HG03354 (cell line): ENCODE results near the gene CAPN14.

Experiments
- ATAC-seq: cut with Tn5 transposase; IDR thresholded peaks from one replicate; pipeline ENCODE4 v1.9.1; 2021; ENCODE audit warnings: mild to moderate bottlenecking; ENCODE audit not compliant: unreplicated experiment, poor library complexity, severe bottlenecking

Gene CAPN14

GRCh38 chr2:31228717-31229116 is 11.4 kb upstream of the CAPN14 start:
- ATAC-seq, result no peak

- no peak for ATAC-seq
Observed at GRCh38 chr2:31227711-31228125, 10.4 kb upstream of the CAPN14 start.

- no peak for ATAC-seq
Observed at GRCh38 chr2:31227110-31227509, 9.8 kb upstream of the CAPN14 start.

GRCh38 chr2:31226266-31226665 is 9.0 kb upstream of the CAPN14 start:
- ATAC-seq, result no peak

DNA sequence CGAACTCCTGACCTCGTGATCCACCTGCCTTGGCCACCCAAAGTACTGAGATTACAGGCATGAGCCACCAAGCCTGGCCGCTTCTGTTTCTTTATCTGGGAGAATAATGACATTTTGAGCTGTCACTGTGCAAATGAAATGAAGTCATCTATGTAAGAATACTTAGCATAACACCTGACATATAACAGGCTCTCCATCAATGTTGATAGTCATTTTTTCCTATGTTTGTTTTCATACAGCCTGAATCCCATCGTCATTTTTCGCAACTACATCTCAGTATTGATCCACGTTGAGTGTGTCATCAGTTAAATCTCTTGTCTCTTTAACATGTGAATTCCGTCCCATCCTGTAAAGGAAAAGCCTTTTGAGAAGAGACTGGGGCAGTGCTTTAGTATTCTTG is 6.4 kb upstream of the CAPN14 start:
- no peak for ATAC-seq

DNA sequence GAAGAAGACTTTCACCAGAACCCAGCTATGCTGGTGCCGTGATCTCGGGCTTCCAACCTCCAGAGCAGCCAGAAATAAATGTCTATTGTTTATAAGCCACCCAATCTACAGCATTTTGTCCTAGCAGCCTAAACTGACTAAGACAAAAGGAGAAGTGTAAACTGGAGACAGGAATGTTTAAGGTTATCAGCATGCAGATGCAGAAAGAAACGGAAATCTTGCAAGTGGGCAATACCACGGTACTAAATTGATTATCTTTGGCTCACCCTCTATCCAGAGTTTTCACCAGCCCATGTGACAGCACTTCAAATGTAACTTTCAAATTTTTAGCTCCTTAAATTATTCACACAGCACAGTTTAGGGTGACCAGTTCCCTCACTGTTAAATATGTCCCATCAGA is 5.7 kb upstream of the CAPN14 start:
- no peak for ATAC-seq

GRCh38 chr2:31222071-31222470 is 4.8 kb upstream of the CAPN14 start:
- no peak for ATAC-seq

DNA sequence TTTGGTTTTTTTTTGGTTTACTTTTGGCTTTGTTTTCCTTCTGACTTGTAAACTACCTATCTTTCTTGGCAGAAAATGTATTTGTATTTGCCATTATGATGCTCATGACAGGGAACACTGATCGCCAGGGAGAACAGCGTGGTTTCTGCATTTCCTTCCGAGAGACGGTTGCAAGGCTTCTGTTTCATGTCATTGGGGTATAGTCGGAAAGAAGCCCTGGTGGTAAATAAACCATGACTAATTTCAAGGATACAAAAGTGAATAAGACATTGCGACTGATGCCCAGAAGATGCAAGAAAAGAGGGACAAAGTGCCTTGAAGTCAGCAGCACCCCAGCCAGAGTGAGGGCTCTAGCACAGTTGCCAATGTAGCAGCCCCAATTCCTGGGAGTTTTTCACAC is 4.2 kb upstream of the CAPN14 start:
- no peak for ATAC-seq

DNA sequence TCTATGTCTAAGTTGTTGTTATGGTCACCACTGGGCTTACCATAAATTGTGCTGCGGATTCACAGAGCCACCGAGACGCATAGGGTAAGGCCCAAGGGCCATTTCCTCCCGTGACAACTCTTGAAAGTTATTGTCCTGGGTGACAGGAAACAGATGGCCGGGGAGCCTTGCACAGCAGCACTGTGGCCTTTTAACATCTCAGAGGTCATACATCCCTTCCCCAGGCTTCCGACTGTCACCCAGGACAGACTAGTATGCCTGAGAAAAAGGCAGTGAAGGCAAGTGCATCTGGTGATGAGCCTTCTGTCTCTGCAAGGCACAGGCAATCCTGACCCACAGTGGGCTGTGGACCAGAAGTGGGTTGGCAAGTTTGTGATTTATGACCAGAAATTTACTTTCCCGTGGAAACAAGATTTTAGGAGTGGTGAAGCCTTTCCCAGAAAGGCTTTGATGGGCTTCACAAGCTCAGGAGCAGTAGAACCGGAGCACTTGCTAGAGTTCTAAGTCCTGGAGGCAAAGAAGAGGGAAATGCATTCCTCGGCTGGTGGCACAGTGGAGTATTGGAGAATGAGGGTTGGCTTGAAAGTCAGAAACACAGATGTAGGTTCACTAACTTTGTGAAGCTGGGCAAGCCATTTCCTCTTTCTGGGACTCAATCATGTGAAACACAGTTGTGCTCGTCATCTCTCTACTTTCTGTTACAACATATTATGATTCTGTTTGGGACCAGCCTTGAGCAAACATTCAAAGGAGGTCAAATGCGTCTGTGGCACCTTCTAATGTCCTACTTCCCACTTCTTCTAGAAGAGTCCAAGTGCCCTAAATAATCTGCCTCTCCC is 2.0 kb upstream of the CAPN14 start:
- ATAC-seq, result peak; percentile 83

- peak; percentile 43 for ATAC-seq
Observed at GRCh38 chr2:31216734-31217133, 581 bp downstream of the CAPN14 start.

DNA sequence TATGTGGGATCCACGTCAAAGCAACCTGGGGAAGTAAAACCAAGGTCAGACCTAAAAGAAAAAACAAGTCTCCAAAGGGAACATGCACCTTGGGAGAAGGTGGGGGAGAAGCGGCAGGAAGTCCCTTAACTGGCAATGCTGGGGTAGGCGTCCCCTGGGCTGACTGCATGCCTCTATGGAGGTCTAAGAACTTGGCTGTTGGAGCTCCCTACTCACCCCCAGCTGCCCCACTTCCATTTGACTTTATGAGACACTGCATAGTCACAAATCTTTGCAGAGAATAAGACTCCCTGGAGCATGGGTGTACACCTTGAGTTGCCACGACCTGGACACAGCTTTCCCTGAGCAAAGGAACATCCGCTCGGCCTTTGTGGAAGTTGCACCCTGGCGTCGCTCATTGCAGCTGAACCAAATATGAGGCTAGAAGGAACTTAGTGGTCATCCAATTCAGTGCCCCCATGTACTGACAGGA is 2.8 kb downstream of the CAPN14 start:
- no peak for ATAC-seq

DNA sequence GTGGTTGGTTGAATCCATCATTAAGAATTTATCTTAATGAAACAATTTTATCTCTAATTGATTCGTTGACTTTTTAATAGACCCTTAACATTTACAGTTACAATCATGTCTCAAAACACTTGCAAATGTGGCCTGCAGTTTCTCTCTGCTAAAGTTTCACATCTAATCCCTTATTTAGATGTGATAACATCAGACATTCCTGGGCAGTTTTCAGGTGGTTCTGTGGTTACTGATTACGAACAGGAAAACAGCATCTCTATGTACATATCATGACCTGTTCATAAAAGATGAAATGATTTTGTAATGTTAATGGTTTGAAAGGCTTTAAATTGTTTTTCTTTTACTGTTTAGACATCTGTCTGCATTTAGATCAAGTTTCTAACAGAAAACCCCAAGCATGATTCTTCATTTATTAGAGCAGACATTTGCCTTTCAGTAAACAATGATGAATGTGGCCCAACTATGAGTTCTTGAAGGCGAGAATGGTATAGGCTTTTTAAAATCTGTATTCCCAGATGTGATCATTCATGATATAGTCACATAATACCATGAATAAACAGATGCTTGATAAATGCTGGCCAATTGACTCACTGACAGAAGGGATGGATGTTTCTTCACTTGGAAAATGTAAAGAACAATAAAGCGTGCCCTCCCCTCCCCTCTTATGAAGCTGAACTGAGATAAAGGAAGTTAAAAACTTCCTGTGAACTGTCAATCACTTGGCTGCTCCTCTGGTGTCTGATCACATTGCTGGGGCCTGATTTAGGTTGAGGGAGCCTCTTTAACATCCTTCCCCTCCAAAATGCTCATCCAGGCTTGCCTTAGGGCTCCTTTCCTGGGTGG is 3.5 kb downstream of the CAPN14 start:
- ATAC-seq, result no peak

- no peak for ATAC-seq
Observed at GRCh38 chr2:31212659-31213600, 4.4 kb downstream of the CAPN14 start.

GRCh38 chr2:31208240-31208639 is 9.1 kb downstream of the CAPN14 start:
- ATAC-seq, result no peak

GRCh38 chr2:31207790-31208189 is 9.5 kb downstream of the CAPN14 start:
- ATAC-seq, result no peak

GRCh38 chr2:31205613-31206012 is 11.7 kb downstream of the CAPN14 start:
- no peak for ATAC-seq

GRCh38 chr2:31205186-31205585 is 12.1 kb downstream of the CAPN14 start:
- ATAC-seq, result no peak

GRCh38 chr2:31204783-31205182 is 12.5 kb downstream of the CAPN14 start:
- ATAC-seq, result no peak

DNA sequence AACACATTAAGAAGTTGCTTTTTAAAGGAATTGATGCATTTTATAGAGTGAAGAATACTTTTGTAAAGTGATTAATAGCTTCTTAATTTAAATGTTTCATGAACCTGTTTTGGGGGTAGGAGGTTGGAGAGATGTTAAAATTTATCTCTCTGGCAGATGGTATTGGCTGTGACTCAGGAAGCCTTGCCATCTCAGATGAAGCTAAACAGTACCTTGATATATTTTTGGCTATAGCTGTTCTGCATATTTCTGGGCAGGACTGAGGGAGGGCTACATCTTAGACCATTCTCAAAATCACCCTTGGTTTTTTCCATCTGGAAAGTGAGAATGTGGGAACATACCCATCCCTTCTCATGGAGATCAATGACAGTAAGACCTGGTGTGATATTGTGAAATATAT is 13.4 kb downstream of the CAPN14 start:
- ATAC-seq, result no peak

DNA sequence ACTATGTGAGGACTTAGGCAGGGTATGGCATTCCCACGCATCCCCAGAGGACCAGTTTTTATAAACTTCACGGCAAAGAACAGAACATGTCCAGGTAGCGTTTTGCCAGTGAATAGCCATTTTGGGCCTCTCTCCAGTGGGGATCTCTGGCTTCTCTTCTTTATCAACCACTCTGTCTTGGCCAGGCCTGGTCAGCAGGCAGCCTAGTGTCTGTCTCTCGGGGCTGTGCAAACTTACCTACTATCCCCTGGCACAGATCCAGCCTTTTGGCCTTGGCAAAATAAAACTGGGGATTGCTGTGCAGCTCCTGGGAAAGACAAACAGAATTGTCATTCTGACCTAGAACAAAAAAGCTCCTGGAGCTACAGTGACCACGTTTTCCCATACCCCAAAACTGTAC is 14.5 kb downstream of the CAPN14 start:
- ATAC-seq, result no peak
